Prostate gland (tissue), 2 donors: ENCODE measurements around the gene HDAC1.

Source experiments
- POLR2AphosphoS5 ChIP-seq: sonication (generic); formaldehyde crosslinking; IDR thresholded peaks from one replicate; pipeline ENCODE4 v1.6.1; 2017; ENCODE audit warnings: antibody characterized with exemption
- TF ChIP-seq, protein P1 (sequence below), 4 experiments: fragments of 200-600 bp in 2 of 4; fragments of 450-650 bp in 2 of 4; sonication (generic) in 2 of 4; IDR thresholded peaks; 1 replicate in 3 of 4; 2 replicates in 1 of 4; pipeline ENCODE4 v1.5.1; 2016 to 2019; ENCODE audit warnings: antibody characterized with exemption in 4 of 4, mild to moderate bottlenecking in 2 of 4, moderate library complexity in 2 of 4

- TF ChIP-seq, protein P1, sequence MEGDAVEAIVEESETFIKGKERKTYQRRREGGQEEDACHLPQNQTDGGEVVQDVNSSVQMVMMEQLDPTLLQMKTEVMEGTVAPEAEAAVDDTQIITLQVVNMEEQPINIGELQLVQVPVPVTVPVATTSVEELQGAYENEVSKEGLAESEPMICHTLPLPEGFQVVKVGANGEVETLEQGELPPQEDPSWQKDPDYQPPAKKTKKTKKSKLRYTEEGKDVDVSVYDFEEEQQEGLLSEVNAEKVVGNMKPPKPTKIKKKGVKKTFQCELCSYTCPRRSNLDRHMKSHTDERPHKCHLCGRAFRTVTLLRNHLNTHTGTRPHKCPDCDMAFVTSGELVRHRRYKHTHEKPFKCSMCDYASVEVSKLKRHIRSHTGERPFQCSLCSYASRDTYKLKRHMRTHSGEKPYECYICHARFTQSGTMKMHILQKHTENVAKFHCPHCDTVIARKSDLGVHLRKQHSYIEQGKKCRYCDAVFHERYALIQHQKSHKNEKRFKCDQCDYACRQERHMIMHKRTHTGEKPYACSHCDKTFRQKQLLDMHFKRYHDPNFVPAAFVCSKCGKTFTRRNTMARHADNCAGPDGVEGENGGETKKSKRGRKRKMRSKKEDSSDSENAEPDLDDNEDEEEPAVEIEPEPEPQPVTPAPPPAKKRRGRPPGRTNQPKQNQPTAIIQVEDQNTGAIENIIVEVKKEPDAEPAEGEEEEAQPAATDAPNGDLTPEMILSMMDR (IDR thresholded peaks at IDR 0.05): peak in 1 of 4 experiments; percentile 11
- peak; percentile 74 for TF ChIP-seq POLR2AphosphoS5
These were observed 44.1 kb downstream of the HDAC1 start, which contains the start of gene MARCKSL1 for GRCh38 chr1:32335790-32336590.
